ENCODE results near the gene POLR1A.

DNA sequence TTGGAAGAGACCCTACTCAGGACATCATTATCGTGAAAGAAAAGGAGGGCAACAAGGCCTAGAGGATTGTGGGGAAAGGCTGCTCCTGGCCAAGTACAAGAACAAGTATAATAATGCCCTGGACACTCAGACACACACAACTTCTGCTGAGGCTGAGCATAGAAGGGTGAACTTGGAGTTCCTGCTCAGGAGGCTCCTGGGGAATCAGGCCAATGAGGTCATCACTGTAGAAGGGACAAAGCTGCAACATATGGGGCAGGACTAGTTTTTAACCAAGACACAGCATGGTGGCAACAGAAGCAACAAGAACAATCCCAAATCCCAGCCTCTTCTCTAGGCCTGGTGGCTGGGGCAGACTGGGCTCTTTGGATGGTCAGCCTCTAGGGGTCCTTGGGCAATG, 102.6 kb downstream of the POLR1A start:
- TF ChIP-seq CTCF (IDR thresholded peaks at IDR 0.05) (no peak), MAX (IDR thresholded peaks at IDR 0.05) (no peak)

Data from A549 (cell line).